Gastrocnemius medialis (tissue), 4 donors: ENCODE results near the gene STAG1. TPM values are rescaled to one million over a fixed set of nuclear protein-coding genes. Genes with fewer than 3 reads are reported as not detected.
"Not testable (repeated sequence)": the region's sequence is repeated elsewhere in the genome, so short reads cannot be mapped to it uniquely, and the experiment has no call there.

Experiments
- ATAC-seq, 2 donors: fragments of 150-250 bp; one replicate each; pipeline ENCODE4 v1.9.1; 2016
- DNase-seq, 2 donors: peaks; one replicate each; pipeline ENCODE4 v3.0.0-alpha.2; 2019
- H3K27ac ChIP-seq, 4 donors: fragments of 200-600 bp; sonication (generic); 1 replicate in 1 of 4; 2 replicates in 3 of 4; pipeline ENCODE4 v1.5.1; 2016 to 2018; ENCODE audit warnings: mild to moderate bottlenecking in 2 of 4, moderate library complexity in 1 of 4
- H3K27me3 ChIP-seq, 3 donors: fragments of 200-600 bp; sonication (generic) in 2 of 3; 1 replicate in 1 of 3; 2 replicates in 2 of 3; pipeline versions ENCODE4 v1.5.1 to v1.6.0; 2016 to 2019; ENCODE audit warnings: mild to moderate bottlenecking in 1 of 3, moderate library complexity in 1 of 3
- H3K36me3 ChIP-seq, 2 donors: fragments of 200-600 bp; sonication (generic) in 1 of 2; one replicate each; pipeline ENCODE4 v1.5.1; 2017 to 2018
- H3K4me1 ChIP-seq, 2 donors: fragments of 200-600 bp; sonication (generic) in 1 of 2; one replicate each; pipeline ENCODE4 v1.5.1; 2016 to 2017; ENCODE audit warnings: mild to moderate bottlenecking in 2 of 2
- H3K4me3 ChIP-seq, 4 donors: fragments of 200-600 bp; sonication (generic) in 3 of 4; 1 replicate in 1 of 4; 2 replicates in 3 of 4; pipeline ENCODE4 v1.5.1; 2016 to 2019; ENCODE audit warnings: mild to moderate bottlenecking in 2 of 4
- H3K9me3 ChIP-seq, 3 donors: fragments of 200-600 bp; sonication (generic) in 2 of 3; 1 replicate in 1 of 3; 2 replicates in 2 of 3; pipeline ENCODE4 v1.5.1; 2016 to 2019
- POLR2A ChIP-seq, 2 donors: fragments of 450-650 bp; IDR thresholded peaks; one replicate each; pipeline ENCODE4 v1.6.1; 2017; ENCODE audit warnings: antibody characterized with exemption in 2 of 2, mild to moderate bottlenecking in 2 of 2, moderate library complexity in 2 of 2
- in situ Hi-C, 4 donors: fragments of 200-750 bp; cut with MboI; loops; one replicate each; pipeline versions ENCODE4 v1.15.0 to v1.8.0; 2017; ENCODE audit warnings: low sequenced_read_pairs in 4 of 4
- intact Hi-C: fragments of 100-400 bp; cut with DNase I; formaldehyde crosslinking; loops from one replicate; pipeline ENCODE4 v1.15.1; 2023; ENCODE audit warnings: low total_unique reads
- total RNA-seq, 4 donors: library from RNA; depleted of rRNA; stranded (reverse); fragments of >200 nt; gene quantifications; one replicate each; pipeline versions ENCODE4 v1.1.0 to v1.2.3, GENCODE V29; 2016
- TF ChIP-seq, protein P1 (sequence below), 5 experiments: fragments of 450-650 bp in 3 of 5; fragments of 200-600 bp in 2 of 5; sonication (generic) in 2 of 5; IDR thresholded peaks in 4 of 5; conservative IDR thresholded peaks in 1 of 5; 1 replicate in 4 of 5; 2 replicates in 1 of 5; pipeline ENCODE4 v1.5.1; 2016 to 2019; ENCODE audit warnings: antibody characterized with exemption in 5 of 5, mild to moderate bottlenecking in 3 of 5, moderate library complexity in 3 of 5

STAG1 gene
- total RNA-seq, 4 donors from 2014 or later = 22.2 to 26.2 (median 23.7) TPM

DNA sequence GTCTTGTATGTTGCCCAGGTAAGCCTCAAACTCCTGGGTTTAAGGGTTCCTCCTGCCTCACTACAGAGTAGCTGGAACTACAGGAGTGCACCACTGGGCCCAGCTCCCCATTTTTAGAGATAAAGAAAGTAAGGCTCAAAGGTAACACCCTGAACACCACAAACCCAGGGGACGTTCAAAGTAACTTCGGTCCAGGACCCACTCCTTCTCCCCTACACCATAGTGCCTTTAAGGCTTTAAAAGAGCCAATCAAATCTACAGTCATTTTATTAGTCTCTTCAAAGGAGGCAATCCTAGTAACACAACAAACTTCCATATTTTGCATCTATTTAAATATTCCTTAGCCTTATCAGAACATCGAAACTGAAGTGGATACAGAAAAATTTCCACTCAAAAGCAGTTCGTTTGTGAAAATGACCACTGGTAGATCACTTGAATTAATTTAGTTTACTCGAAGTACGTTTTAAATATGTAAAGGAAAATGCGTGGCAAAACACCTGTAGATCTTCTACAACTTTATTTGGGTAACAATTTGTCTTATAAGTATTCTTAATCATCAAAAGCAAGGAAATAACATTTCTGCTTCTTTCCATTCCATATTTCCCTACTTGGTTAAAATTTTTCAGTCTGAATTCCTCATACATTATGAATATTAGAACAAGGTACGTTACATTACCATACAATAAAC is 1.8 kb downstream of the STAG1 start:
- no peak for DNase-seq
- ATAC-seq = no peak
- peak overlapping the region; percentile 71 to 89 (median 85) for H3K4me3 ChIP-seq
- no peaks in the 10 kb centered on the region for H3K9me3 ChIP-seq
- H3K36me3 ChIP-seq = no peaks in the 10 kb centered on the region
- intact Hi-C loops (loop anchor here (5.0 kb wide), 1 partner anchor 203 kb away; no protein-coding TSS in a partner anchor), in situ Hi-C loops (loop anchor here in 3 of 4 donors (5.0 to 10.0 kb wide), 5 partner anchors 114 to 676 kb away; partner anchors contain the start of gene NCK1 (in 1 of the 3))
- peak overlapping the region; percentile 84 to 98 (median 92) for H3K27ac ChIP-seq
- peaks cover 39 to 43% of the 10 kb centered on the region in 2 donors for H3K4me1 ChIP-seq
- TF ChIP-seq, protein P1, sequence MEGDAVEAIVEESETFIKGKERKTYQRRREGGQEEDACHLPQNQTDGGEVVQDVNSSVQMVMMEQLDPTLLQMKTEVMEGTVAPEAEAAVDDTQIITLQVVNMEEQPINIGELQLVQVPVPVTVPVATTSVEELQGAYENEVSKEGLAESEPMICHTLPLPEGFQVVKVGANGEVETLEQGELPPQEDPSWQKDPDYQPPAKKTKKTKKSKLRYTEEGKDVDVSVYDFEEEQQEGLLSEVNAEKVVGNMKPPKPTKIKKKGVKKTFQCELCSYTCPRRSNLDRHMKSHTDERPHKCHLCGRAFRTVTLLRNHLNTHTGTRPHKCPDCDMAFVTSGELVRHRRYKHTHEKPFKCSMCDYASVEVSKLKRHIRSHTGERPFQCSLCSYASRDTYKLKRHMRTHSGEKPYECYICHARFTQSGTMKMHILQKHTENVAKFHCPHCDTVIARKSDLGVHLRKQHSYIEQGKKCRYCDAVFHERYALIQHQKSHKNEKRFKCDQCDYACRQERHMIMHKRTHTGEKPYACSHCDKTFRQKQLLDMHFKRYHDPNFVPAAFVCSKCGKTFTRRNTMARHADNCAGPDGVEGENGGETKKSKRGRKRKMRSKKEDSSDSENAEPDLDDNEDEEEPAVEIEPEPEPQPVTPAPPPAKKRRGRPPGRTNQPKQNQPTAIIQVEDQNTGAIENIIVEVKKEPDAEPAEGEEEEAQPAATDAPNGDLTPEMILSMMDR (IDR thresholded peaks at IDR 0.05 in 4 of 5, conservative IDR thresholded peaks at IDR 0.05 in 1 of 5) = no peak
- no peak for TF ChIP-seq POLR2A (IDR thresholded peaks at IDR 0.05)
- H3K27me3 ChIP-seq = no peaks in the 10 kb centered on the region

DNA sequence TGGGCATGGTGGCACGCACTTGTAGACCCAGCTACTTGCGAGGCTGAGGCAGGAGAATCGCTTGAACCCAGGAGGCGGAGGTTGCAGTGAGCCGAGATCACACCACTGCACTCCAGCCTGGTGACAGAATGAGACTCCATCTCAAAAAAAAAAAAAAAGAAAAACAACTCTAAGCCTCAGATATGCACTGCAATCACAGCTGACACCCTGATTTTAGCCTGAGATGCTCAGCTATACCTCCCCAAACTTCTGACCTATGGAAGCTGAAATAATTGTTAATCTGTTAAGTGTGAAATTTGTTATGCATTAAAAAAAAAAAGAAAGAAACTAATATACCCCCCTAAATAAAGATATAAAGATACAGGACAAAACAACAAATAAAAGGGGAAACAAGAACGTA is 2.6 kb downstream of the STAG1 start:
- DNase-seq, H3K36me3 ChIP-seq, H3K27me3 ChIP-seq, H3K9me3 ChIP-seq, ATAC-seq: not testable (repeated sequence)
- peak overlapping the region in 2 of 4 donors; percentile 71 to 87 for H3K4me3 ChIP-seq
- intact Hi-C loops = loop anchor here (5.0 kb wide), 1 partner anchor 202 kb away; no protein-coding TSS in a partner anchor
- H3K4me1 ChIP-seq = peaks cover 39 to 50% of the 10 kb centered on the region in 2 donors
- in situ Hi-C loops = loop anchor here (5.0 to 25.0 kb wide), 9 partner anchors 115 to 675 kb away; partner anchors contain the start of genes PCCB (in 2 of the 4) and NCK1 (in 1 of the 4)
- H3K27ac ChIP-seq = peak overlapping the region; percentile 84 to 98 (median 92)

DNA sequence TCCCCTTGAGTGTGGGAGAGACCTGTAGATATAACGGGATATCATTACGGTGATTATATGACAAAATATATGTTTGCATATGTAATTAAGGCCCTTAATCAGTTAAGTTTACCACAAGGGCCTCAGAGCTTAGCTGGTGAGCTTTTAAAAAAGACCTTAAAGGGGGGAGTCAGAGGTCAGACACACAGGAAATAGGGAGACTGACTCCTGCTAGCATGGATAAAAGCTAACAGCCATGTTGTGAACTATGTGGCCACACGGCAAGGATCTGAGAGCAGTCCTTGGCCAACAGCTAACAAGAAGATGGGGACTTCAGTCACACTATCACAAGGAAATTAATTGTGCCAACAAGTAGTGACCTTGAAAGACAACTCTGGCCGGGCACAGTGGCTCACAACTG is 3.1 kb downstream of the STAG1 start:
- peak overlapping the region; percentile 8 to 98 (median 92) for H3K27ac ChIP-seq
- in situ Hi-C loops = loop anchor here in 2 of 4 donors (10.0 to 25.0 kb wide), 6 partner anchors 354 to 674 kb away; partner anchors contain the start of gene PCCB (in 2 of the 2)
- no peak for DNase-seq
- ATAC-seq = no peak
- TF ChIP-seq POLR2A (IDR thresholded peaks at IDR 0.05) = no peak
- TF ChIP-seq, protein P1 (IDR thresholded peaks at IDR 0.05 in 4 of 5, conservative IDR thresholded peaks at IDR 0.05 in 1 of 5) = no peak
- H3K9me3 ChIP-seq = no peaks in the 10 kb centered on the region
- intact Hi-C loops = no loop called here
- no peaks in the 10 kb centered on the region for H3K27me3 ChIP-seq
- H3K4me3 ChIP-seq = no peak overlapping the region
- peaks cover 39 to 50% of the 10 kb centered on the region in 2 donors for H3K4me1 ChIP-seq
- no peaks in the 10 kb centered on the region for H3K36me3 ChIP-seq

DNA sequence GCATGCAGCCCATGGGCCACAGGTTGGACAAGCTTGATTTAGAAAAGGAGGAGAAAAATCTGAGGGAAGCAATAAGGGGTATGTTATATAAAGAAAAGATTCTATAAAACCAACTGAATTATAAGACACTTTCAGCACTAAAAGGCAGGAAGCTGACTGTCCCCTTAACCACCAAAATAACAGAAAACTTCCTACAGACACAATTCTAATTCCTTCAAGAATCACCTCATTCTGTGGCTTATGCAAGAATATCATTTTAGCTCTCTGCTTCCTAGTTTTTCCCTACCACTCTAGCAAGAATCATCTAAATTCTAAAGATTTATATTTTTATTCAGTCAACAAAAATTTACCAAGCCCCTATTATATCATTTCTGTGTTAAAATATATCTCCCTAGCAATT is 6.3 kb downstream of the STAG1 start:
- peaks cover 43 to 48% of the 10 kb centered on the region in 2 donors for H3K4me1 ChIP-seq
- ATAC-seq (no peak), DNase-seq (no peak)
- H3K27ac ChIP-seq = no peak overlapping the region
- H3K4me3 ChIP-seq = no peak overlapping the region
- in situ Hi-C loops = loop anchor here in 2 of 4 donors (10.0 to 25.0 kb wide), 6 partner anchors 351 to 671 kb away; partner anchors contain the start of gene PCCB (in 2 of the 2)
- intact Hi-C loops = no loop called here
- H3K9me3 ChIP-seq = no peaks in the 10 kb centered on the region
- H3K27me3 ChIP-seq = no peaks in the 10 kb centered on the region
- no peaks in the 10 kb centered on the region for H3K36me3 ChIP-seq
- TF ChIP-seq, protein P1 (IDR thresholded peaks at IDR 0.05 in 4 of 5, conservative IDR thresholded peaks at IDR 0.05 in 1 of 5) = no peak
- TF ChIP-seq POLR2A (IDR thresholded peaks at IDR 0.05) = no peak

DNA sequence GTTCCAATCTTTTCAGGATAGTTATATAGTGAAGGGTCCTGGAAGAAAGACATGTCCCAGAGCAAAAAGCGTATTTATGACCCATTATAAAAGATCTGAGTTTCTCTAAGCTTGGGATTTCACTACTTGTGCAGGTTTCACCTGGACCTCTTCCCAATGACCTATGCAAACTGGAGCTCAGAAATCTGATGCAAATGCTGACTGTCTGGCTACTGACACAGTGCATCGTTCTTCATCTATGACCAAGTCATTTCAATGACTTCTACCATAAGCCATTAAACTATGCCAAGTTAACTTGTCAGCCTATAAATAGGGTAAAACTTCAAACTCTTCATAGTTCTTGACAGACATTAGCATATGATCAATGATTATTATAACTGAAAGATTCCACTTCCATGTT is 11.1 kb downstream of the STAG1 start:
- Histone ChIP-seq H3K9me3 (no peaks in the 10 kb centered on the region), H3K27ac (no peak overlapping the region), H3K36me3 (no peaks in the 10 kb centered on the region), H3K4me3 (no peak overlapping the region), H3K4me1 (peaks cover 16 to 23% of the 10 kb centered on the region in 2 donors), H3K27me3 (no peaks in the 10 kb centered on the region)
- TF ChIP-seq POLR2A (IDR thresholded peaks at IDR 0.05) = no peak
- TF ChIP-seq, protein P1 (IDR thresholded peaks at IDR 0.05 in 4 of 5, conservative IDR thresholded peaks at IDR 0.05 in 1 of 5) = no peak
- DNase-seq (no peak), ATAC-seq (no peak)
- intact Hi-C loops (no loop called here), in situ Hi-C loops (loop anchor here in 2 of 4 donors (10.0 to 25.0 kb wide), 6 partner anchors 346 to 666 kb away; partner anchors contain the start of gene PCCB (in 2 of the 2))
